HG03571 (cell line): Measurements from ENCODE around the gene ABHD5.

Experiments
- ATAC-seq: cut with Tn5 transposase; IDR thresholded peaks from one replicate; pipeline ENCODE4 v1.9.1; 2021; ENCODE audit not compliant: unreplicated experiment

Gene ABHD5

DNA sequence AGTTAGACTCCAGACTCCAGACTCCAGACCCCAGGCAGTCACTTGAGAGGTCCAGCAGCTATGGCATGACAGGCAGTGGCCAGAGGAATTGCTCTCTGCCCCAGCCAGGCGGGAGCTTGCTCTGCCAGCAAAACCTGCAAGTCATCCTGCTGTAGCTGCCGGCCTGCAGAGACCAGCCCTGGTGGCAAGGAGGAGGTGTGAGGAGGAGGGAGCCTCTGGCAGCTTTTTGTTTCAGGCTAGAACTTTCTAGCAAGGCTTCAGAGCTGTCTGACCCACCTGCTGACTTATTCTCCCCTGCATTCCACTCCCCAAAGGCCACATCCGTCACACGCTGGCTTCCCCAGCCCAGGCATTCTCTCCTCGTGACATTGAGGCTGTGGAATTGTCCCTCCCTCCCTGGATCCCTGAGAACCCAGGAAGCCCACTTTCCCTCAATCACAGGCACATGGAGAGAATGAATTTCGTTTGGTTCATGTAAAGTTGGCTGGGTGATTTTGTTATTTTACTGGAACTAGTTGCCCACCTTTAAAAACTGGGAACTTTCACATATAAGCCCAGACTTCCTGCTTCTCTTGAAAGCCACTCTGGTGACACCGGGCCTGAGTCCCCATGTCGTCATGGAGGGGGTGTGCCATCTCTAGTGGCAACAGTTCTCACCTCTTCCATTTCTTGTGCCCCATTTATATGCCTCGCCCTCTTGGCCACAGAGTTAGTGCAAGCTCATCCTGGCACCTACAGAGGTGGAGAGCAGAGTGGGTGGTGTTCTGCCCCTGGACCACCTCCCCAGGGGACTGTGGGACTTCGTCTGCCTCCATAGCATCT, 82.7 kb downstream of the ABHD5 start:
- ATAC-seq, result no peak

- ATAC-seq, result no peak
These were observed 84.1 kb downstream of the ABHD5 start for GRCh38 chr3:43774799-43775198.

DNA sequence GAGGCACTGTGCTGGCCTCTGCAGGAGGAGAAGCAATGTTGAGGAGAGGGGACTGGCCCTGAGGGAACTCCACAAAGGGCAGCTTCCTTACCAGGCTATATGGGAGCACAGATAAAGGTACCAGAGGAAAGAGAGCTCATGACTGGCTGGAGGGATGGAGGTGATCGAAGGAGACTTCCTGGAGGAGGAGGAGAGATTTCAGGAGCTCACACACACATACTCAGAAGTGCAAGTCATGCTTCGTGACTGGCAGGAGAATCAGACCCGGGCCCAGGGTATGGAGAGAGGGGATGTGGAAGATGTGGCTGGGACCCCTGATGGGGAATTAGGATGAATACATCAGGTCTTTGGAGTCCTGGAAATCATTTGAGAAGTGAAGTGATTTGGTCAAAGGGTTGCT, 85.4 kb downstream of the ABHD5 start:
- no peak for ATAC-seq

DNA sequence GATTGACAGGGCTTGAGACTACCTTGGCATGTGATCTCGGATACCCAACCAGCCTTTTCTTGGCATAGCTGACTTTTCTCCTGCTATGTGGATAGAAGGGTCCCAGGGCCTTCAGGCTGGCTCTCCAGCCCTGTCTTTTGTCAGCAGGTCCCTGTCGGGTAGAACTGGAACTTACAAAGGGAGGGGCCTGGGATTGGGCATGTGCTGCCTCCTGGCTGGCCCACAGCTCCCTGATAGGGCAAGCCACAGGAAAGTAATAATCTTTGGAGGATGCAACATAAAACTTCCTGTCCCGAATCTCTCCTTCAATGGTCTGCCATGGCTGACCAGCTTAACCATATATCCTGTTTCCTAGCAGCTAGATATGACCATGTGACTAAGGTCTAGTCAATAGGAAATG, 89.1 kb downstream of the ABHD5 start:
- ATAC-seq, result no peak

GRCh38 chr3:43782541-43782940, 91.8 kb downstream of the ABHD5 start:
- ATAC-seq, result no peak
